Measurements from ENCODE around the gene ITIH2.
"Not testable (repeated sequence)": the region's sequence is repeated elsewhere in the genome, so short reads cannot be mapped to it uniquely, and the experiment has no call there.

Gene ITIH2

GRCh38 chr10:7693194-7693593, 9.9 kb upstream of the ITIH2 start:
- H3K9me3 ChIP-seq (replicated peaks; ENCODE audit: insufficient read depth, low read length); H3F3A ChIP-seq (ENCODE audit: insufficient read depth, low read length); H3K9me2 ChIP-seq (replicated peaks; ENCODE audit: insufficient read depth, low read length); H3K79me2 ChIP-seq (ENCODE audit: low read length); H3K36me3 ChIP-seq (replicated peaks; ENCODE audit: insufficient read depth, low read length); H3K4me2 ChIP-seq (ENCODE audit: low read depth, low read length); H2AFZ ChIP-seq (ENCODE audit: low read length); H4K20me1 ChIP-seq (ENCODE audit: insufficient read depth, low read length); DNase-seq; H3K4me3 ChIP-seq (ENCODE audit: low read length); H3K9ac ChIP-seq (ENCODE audit: low read length); H3K4me1 ChIP-seq (ENCODE audit: low read length); H3K27me3 ChIP-seq (replicated peaks; ENCODE audit: insufficient read depth, low read length); H3K27ac ChIP-seq (ENCODE audit: low read length): not testable (repeated sequence)

GRCh38 chr10:7696545-7696944, 6.6 kb upstream of the ITIH2 start:
- H4K20me1 ChIP-seq (ENCODE audit: insufficient read depth, low read length) = no peaks in the 10 kb centered on the region
- no peaks in the 10 kb centered on the region for H3K36me3 ChIP-seq (replicated peaks; ENCODE audit: insufficient read depth, low read length)
- no peaks in the 10 kb centered on the region for H3K79me2 ChIP-seq (ENCODE audit: low read length)
- no peak overlapping the region for H3K9ac ChIP-seq (ENCODE audit: low read length)
- H3K9me2 ChIP-seq (replicated peaks; ENCODE audit: insufficient read depth, low read length) = no peaks in the 10 kb centered on the region
- no peaks in the 10 kb centered on the region for H3K4me1 ChIP-seq (ENCODE audit: low read length)
- no peaks in the 10 kb centered on the region for H3F3A ChIP-seq (ENCODE audit: insufficient read depth, low read length)
- H2AFZ ChIP-seq (ENCODE audit: low read length) = no peak overlapping the region
- no peak for DNase-seq
- no peak overlapping the region for H3K27ac ChIP-seq (ENCODE audit: low read length)
- H3K4me3 ChIP-seq (ENCODE audit: low read length) = no peak overlapping the region
- no peaks in the 10 kb centered on the region for H3K27me3 ChIP-seq (replicated peaks; ENCODE audit: insufficient read depth, low read length)
- no peaks in the 10 kb centered on the region for H3K9me3 ChIP-seq (replicated peaks; ENCODE audit: insufficient read depth, low read length)
- no peak overlapping the region for H3K4me2 ChIP-seq (ENCODE audit: low read depth, low read length)
- no peak for TF ChIP-seq EZH2 (optimal IDR thresholded peaks at IDR 0.05; ENCODE audit: low read depth, low read length)
- TF ChIP-seq CTCF (IDR thresholded peaks at IDR 0.05; ENCODE audit: low read length) = no peak
- TF ChIP-seq EZH2phosphoT487 (IDR thresholded peaks at IDR 0.05; ENCODE audit: low read length) = no peak

- DNase-seq = no peak
- Histone ChIP-seq H3K4me3 (ENCODE audit: low read length) (no peak overlapping the region), H3F3A (ENCODE audit: insufficient read depth, low read length) (no peaks in the 10 kb centered on the region), H4K20me1 (ENCODE audit: insufficient read depth, low read length) (no peaks in the 10 kb centered on the region), H3K9me3 (replicated peaks; ENCODE audit: insufficient read depth, low read length) (no peaks in the 10 kb centered on the region), H3K27ac (ENCODE audit: low read length) (no peak overlapping the region), H3K79me2 (ENCODE audit: low read length) (no peaks in the 10 kb centered on the region), H2AFZ (ENCODE audit: low read length) (no peak overlapping the region), H3K4me1 (ENCODE audit: low read length) (no peaks in the 10 kb centered on the region), H3K27me3 (replicated peaks; ENCODE audit: insufficient read depth, low read length) (no peaks in the 10 kb centered on the region), H3K9me2 (replicated peaks; ENCODE audit: insufficient read depth, low read length) (no peaks in the 10 kb centered on the region), H3K9ac (ENCODE audit: low read length) (no peak overlapping the region), H3K4me2 (ENCODE audit: low read depth, low read length) (no peak overlapping the region), H3K36me3 (replicated peaks; ENCODE audit: insufficient read depth, low read length) (no peaks in the 10 kb centered on the region)
- TF ChIP-seq CTCF (IDR thresholded peaks at IDR 0.05; ENCODE audit: low read length) = no peak
- no peak for TF ChIP-seq EZH2phosphoT487 (IDR thresholded peaks at IDR 0.05; ENCODE audit: low read length)
- no peak for TF ChIP-seq EZH2 (optimal IDR thresholded peaks at IDR 0.05; ENCODE audit: low read depth, low read length)
Measured at GRCh38 chr10:7697426-7697825, 5.7 kb upstream of the ITIH2 start.

GRCh38 chr10:7700577-7701125, 2.5 kb upstream of the ITIH2 start:
- Histone ChIP-seq H3K4me3 (ENCODE audit: low read length) (no peak overlapping the region), H2AFZ (ENCODE audit: low read length) (no peak overlapping the region), H3K4me2 (ENCODE audit: low read depth, low read length) (no peak overlapping the region), H3K36me3 (replicated peaks; ENCODE audit: insufficient read depth, low read length) (no peaks in the 10 kb centered on the region), H3F3A (ENCODE audit: insufficient read depth, low read length) (no peaks in the 10 kb centered on the region), H3K9ac (ENCODE audit: low read length) (no peak overlapping the region), H3K9me2 (replicated peaks; ENCODE audit: insufficient read depth, low read length) (no peaks in the 10 kb centered on the region), H3K27me3 (replicated peaks; ENCODE audit: insufficient read depth, low read length) (no peaks in the 10 kb centered on the region), H3K9me3 (replicated peaks; ENCODE audit: insufficient read depth, low read length) (no peaks in the 10 kb centered on the region), H4K20me1 (ENCODE audit: insufficient read depth, low read length) (no peaks in the 10 kb centered on the region), H3K79me2 (ENCODE audit: low read length) (no peaks in the 10 kb centered on the region), H3K27ac (ENCODE audit: low read length) (no peak overlapping the region), H3K4me1 (ENCODE audit: low read length) (no peaks in the 10 kb centered on the region)
- TF ChIP-seq EZH2phosphoT487 (IDR thresholded peaks at IDR 0.05; ENCODE audit: low read length) (no peak), CTCF (IDR thresholded peaks at IDR 0.05; ENCODE audit: low read length) (no peak), EZH2 (optimal IDR thresholded peaks at IDR 0.05; ENCODE audit: low read depth, low read length) (no peak)
- no peak for DNase-seq
